ENCODE data around the gene CLDN6. TPM values are rescaled to one million over a fixed set of nuclear protein-coding genes. Genes with fewer than 3 reads are reported as not detected.

The CLDN6 gene
- total RNA-seq, 1 donor from 2014 or later, result not detected

- ATAC-seq (no peak), DNase-seq (no peak)
- H3K4me3 ChIP-seq, result no peak overlapping the region
- TF ChIP-seq, protein P1, sequence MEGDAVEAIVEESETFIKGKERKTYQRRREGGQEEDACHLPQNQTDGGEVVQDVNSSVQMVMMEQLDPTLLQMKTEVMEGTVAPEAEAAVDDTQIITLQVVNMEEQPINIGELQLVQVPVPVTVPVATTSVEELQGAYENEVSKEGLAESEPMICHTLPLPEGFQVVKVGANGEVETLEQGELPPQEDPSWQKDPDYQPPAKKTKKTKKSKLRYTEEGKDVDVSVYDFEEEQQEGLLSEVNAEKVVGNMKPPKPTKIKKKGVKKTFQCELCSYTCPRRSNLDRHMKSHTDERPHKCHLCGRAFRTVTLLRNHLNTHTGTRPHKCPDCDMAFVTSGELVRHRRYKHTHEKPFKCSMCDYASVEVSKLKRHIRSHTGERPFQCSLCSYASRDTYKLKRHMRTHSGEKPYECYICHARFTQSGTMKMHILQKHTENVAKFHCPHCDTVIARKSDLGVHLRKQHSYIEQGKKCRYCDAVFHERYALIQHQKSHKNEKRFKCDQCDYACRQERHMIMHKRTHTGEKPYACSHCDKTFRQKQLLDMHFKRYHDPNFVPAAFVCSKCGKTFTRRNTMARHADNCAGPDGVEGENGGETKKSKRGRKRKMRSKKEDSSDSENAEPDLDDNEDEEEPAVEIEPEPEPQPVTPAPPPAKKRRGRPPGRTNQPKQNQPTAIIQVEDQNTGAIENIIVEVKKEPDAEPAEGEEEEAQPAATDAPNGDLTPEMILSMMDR (IDR thresholded peaks at IDR 0.05), result no peak
- H3K9me3 ChIP-seq, result no peaks in the 10 kb centered on the region
- intact Hi-C loops (cut with DNase I), result no loop called here
- peaks cover 26% of the 10 kb centered on the region for H3K27me3 ChIP-seq
- H3K4me1 ChIP-seq, result peaks cover 5% of the 10 kb centered on the region
- H3K27ac ChIP-seq, result no peak overlapping the region
- H3K36me3 ChIP-seq, result no peaks in the 10 kb centered on the region
Observed at GRCh38 chr16:3051494-3051893, 33.5 kb upstream of the CLDN6 start.

GRCh38 chr16:3051009-3051408 lies 33.0 kb upstream of the CLDN6 start:
- intact Hi-C loops (cut with DNase I), result no loop called here
- ATAC-seq (no peak), DNase-seq (no peak)
- Histone ChIP-seq H3K4me3 (no peak overlapping the region), H3K4me1 (peaks cover 8% of the 10 kb centered on the region), H3K9me3 (no peaks in the 10 kb centered on the region), H3K27me3 (peaks cover 31% of the 10 kb centered on the region), H3K27ac (no peak overlapping the region), H3K36me3 (no peaks in the 10 kb centered on the region)
- TF ChIP-seq, protein P1 (IDR thresholded peaks at IDR 0.05), result no peak

DNA sequence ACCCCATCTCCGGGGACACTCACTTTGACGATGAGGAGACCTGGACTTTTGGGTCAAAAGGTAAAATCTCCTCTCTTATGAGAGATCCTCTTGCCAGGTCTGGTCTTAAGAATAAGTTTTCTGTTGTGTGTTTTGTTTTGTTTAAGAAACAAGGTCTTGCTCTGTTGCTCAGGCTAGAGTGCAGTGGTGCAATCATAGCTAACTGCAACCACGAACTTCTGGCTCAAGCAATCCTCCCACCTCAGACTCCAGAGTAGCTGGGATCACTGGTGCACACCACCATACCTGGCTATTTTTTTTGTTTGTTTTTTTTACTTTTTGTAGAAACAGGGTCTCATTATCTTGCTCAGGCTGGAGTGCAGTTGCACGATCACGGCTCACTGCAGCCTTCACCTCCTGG lies 32.5 kb upstream of the CLDN6 start:
- Histone ChIP-seq H3K9me3 (no peaks in the 10 kb centered on the region), H3K4me1 (peaks cover 13% of the 10 kb centered on the region), H3K27me3 (peaks cover 36% of the 10 kb centered on the region), H3K4me3 (no peak overlapping the region), H3K36me3 (no peaks in the 10 kb centered on the region), H3K27ac (no peak overlapping the region)
- ATAC-seq (no peak), DNase-seq (no peak)
- TF ChIP-seq, protein P1 (IDR thresholded peaks at IDR 0.05), result no peak
- intact Hi-C loops (cut with DNase I), result no loop called here

GRCh38 chr16:3049921-3050481 lies 32.0 kb upstream of the CLDN6 start:
- peaks cover 41% of the 10 kb centered on the region for H3K27me3 ChIP-seq
- no peak overlapping the region for H3K27ac ChIP-seq
- no peaks in the 10 kb centered on the region for H3K9me3 ChIP-seq
- peaks cover 13% of the 10 kb centered on the region for H3K4me1 ChIP-seq
- intact Hi-C loops (cut with DNase I), result no loop called here
- TF ChIP-seq, protein P1 (IDR thresholded peaks at IDR 0.05), result no peak
- H3K36me3 ChIP-seq, result no peaks in the 10 kb centered on the region
- DNase-seq, result no peak
- ATAC-seq, result no peak
- H3K4me3 ChIP-seq, result no peak overlapping the region

DNA sequence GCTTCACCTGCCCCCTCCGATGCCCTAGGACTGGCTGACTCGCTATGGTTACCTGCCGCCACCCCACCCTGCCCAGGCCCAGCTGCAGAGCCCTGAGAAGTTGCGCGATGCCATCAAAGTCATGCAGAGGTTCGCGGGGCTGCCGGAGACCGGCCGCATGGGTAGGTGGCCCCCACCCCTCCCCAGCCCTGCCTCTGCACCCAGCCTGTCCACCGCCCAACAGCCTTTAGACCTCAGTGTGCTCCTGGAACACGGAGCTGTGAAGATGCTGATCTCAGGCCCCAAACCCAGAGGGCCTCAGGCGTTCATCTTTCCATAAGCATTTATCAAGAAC lies 29.4 kb upstream of the CLDN6 start:
- Histone ChIP-seq H3K9me3 (no peaks in the 10 kb centered on the region), H3K36me3 (no peaks in the 10 kb centered on the region), H3K27me3 (peaks cover 67% of the 10 kb centered on the region), H3K4me1 (peaks cover 12% of the 10 kb centered on the region), H3K27ac (no peak overlapping the region), H3K4me3 (no peak overlapping the region)
- intact Hi-C loops (cut with DNase I), result no loop called here
- no peak for DNase-seq
- no peak for ATAC-seq
- TF ChIP-seq, protein P1 (IDR thresholded peaks at IDR 0.05), result no peak
